CD4-positive, alpha-beta T cell (primary cell): Measurements from ENCODE around the gene CEP104. TPM values are rescaled to one million over a fixed set of nuclear protein-coding genes. Genes with fewer than 3 reads are reported as not detected.

Experiments
- ATAC-seq: fragments of 200-7000 bp; cut with Tn5 transposase; one replicate; pipeline ENCODE4 v1.10.0; 2022; ENCODE audit warnings: mild to moderate bottlenecking; ENCODE audit not compliant: poor library complexity
- CTCF ChIA-PET: fragments of 350-600 bp; sonication (Branson Sonifier 250); formaldehyde crosslinking; loops from one replicate; lab custom pipeline; 2021; ENCODE audit warnings: antibody characterized with exemption, inconsistent platforms; lab: Charles Lee
- POLR2A ChIA-PET: fragments of 350-600 bp; sonication (Branson Sonifier 250); formaldehyde crosslinking; loops from one replicate; lab custom pipeline; 2021; ENCODE audit warnings: antibody characterized with exemption, inconsistent platforms; lab: Charles Lee
- DNase-seq, 14 experiments: peaks; one replicate each; pipeline ENCODE4 v3.0.0-alpha.2; 2013 to 2020; ENCODE audit warnings: mixed read lengths in 2 of 14
- H3K27ac ChIP-seq, 2 donors: one replicate each; pipeline versions ENCODE4 v1.5.1 to v1.7.0; 2013; ENCODE audit warnings: low read length in 2 of 2, low read depth in 1 of 2, mild to moderate bottlenecking in 1 of 2
- H3K27me3 ChIP-seq, 2 experiments: 1 replicate in 1 of 2; 2 replicates in 1 of 2; pipeline versions ENCODE4 v1.6.1 to v1.7.0; 2013; ENCODE audit warnings: low read length in 2 of 2, control low read depth in 1 of 2, mild to moderate bottlenecking in 1 of 2, moderate library complexity in 1 of 2; ENCODE audit not compliant: insufficient read depth in 2 of 2, control insufficient read depth in 1 of 2
- H3K36me3 ChIP-seq: one replicate; pipeline ENCODE4 v1.6.1; 2013; ENCODE audit warnings: low read length, control low read depth; ENCODE audit not compliant: insufficient read depth
- H3K4me1 ChIP-seq: one replicate; pipeline ENCODE4 v1.6.1; 2013; ENCODE audit warnings: low read length, control low read depth; ENCODE audit not compliant: insufficient read depth
- H3K4me3 ChIP-seq: one replicate; pipeline ENCODE4 v1.5.1; 2013; ENCODE audit warnings: mild to moderate bottlenecking, low read length, moderate library complexity
- H3K9me3 ChIP-seq, 2 experiments: 1 replicate in 1 of 2; 2 replicates in 1 of 2; pipeline versions ENCODE4 v1.6.1 to v1.7.0; 2013; ENCODE audit warnings: low read length in 2 of 2, mild to moderate bottlenecking in 2 of 2, control low read depth in 1 of 2, moderate library complexity in 1 of 2; ENCODE audit not compliant: control insufficient read depth in 1 of 2, insufficient read depth in 1 of 2
- H3K27ac Mint-ChIP-seq: one replicate; pipeline ENCODE4 v1.8.0; 2020; ENCODE audit warnings: mixed read lengths
- H3K27me3 Mint-ChIP-seq: one replicate; pipeline ENCODE4 v1.8.0; 2021; ENCODE audit warnings: mixed read lengths
- H3K36me3 Mint-ChIP-seq: one replicate; pipeline ENCODE4 v1.8.0; 2021; ENCODE audit warnings: low read depth, mixed read lengths
- H3K4me1 Mint-ChIP-seq: one replicate; pipeline ENCODE4 v1.8.0; 2021; ENCODE audit warnings: low read depth, mixed read lengths
- H3K4me3 Mint-ChIP-seq: one replicate; pipeline ENCODE4 v1.8.0; 2020; ENCODE audit warnings: mild to moderate bottlenecking, mixed read lengths
- H3K9me3 Mint-ChIP-seq: one replicate; pipeline ENCODE4 v1.8.0; 2020; ENCODE audit warnings: mixed read lengths
- intact Hi-C, 2 experiments: fragments of 100-400 bp; cut with DNase I in 1 of 2; cut with micrococcal nuclease in 1 of 2; formaldehyde crosslinking; loops; one replicate each; pipeline versions ENCODE4 v1.15.1 to v1.9.0; 2023 to 2025; cut with DNase I, micrococcal nuclease
- total RNA-seq, 174 experiments: library from RNA in 2 of 174; stranded (reverse) in 2 of 174; gene quantifications; one replicate each; pipeline ENCODE4 v1.2.3 and lab custom pipeline; 2021 to 2026
- TF ChIP-seq, protein P1 (sequence below): fragments of 200-600 bp; IDR thresholded peaks from one replicate; pipeline ENCODE4 v1.8.0; 2022; ENCODE audit warnings: antibody characterized with exemption, mild to moderate bottlenecking

CEP104 gene
- total RNA-seq, 2 experiments from 2014 or later = 16.6 to 20.5 TPM

GRCh38 chr1:3841491-3841890, 15.5 kb downstream of the CEP104 start:
- Mint-ChIP-seq H3K4me3 (no peak overlapping the region), H3K36me3 (peaks cover 85% of the 10 kb centered on the region), H3K9me3 (peaks cover 1% of the 10 kb centered on the region), H3K4me1 (no peaks in the 10 kb centered on the region), H3K27ac (no peak overlapping the region), H3K27me3 (no peaks in the 10 kb centered on the region)
- H3K27ac ChIP-seq = no peak overlapping the region
- H3K27me3 ChIP-seq = no peaks in the 10 kb centered on the region
- ChIA-PET POLR2A (no interaction called here), CTCF (no interaction called here)
- TF ChIP-seq, protein P1, sequence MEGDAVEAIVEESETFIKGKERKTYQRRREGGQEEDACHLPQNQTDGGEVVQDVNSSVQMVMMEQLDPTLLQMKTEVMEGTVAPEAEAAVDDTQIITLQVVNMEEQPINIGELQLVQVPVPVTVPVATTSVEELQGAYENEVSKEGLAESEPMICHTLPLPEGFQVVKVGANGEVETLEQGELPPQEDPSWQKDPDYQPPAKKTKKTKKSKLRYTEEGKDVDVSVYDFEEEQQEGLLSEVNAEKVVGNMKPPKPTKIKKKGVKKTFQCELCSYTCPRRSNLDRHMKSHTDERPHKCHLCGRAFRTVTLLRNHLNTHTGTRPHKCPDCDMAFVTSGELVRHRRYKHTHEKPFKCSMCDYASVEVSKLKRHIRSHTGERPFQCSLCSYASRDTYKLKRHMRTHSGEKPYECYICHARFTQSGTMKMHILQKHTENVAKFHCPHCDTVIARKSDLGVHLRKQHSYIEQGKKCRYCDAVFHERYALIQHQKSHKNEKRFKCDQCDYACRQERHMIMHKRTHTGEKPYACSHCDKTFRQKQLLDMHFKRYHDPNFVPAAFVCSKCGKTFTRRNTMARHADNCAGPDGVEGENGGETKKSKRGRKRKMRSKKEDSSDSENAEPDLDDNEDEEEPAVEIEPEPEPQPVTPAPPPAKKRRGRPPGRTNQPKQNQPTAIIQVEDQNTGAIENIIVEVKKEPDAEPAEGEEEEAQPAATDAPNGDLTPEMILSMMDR = no peak
- H3K36me3 ChIP-seq = peaks cover 71% of the 10 kb centered on the region
- intact Hi-C loops = no loop called here
- no peaks in the 10 kb centered on the region for H3K4me1 ChIP-seq
- no peak overlapping the region for H3K4me3 ChIP-seq
- DNase-seq (no peak), ATAC-seq (no peak)
- peaks cover 8 to 9% of the 10 kb centered on the region in 2 experiments for H3K9me3 ChIP-seq

- Mint-ChIP-seq H3K9me3 (peaks cover 1% of the 10 kb centered on the region), H3K4me1 (no peaks in the 10 kb centered on the region), H3K27me3 (no peaks in the 10 kb centered on the region), H3K4me3 (no peak overlapping the region), H3K27ac (no peak overlapping the region), H3K36me3 (peaks cover 86% of the 10 kb centered on the region)
- Histone ChIP-seq H3K27ac (no peak overlapping the region), H3K4me3 (no peak overlapping the region), H3K4me1 (no peaks in the 10 kb centered on the region), H3K36me3 (peaks cover 63% of the 10 kb centered on the region), H3K27me3 (no peaks in the 10 kb centered on the region), H3K9me3 (peaks cover 8 to 9% of the 10 kb centered on the region in 2 experiments)
- ChIA-PET CTCF (no interaction called here), POLR2A (no interaction called here)
- TF ChIP-seq, protein P1 = no peak
- DNase-seq (no peak), ATAC-seq (no peak)
- intact Hi-C loops = no loop called here
Observed at GRCh38 chr1:3838788-3839187, 18.2 kb downstream of the CEP104 start.

DNA sequence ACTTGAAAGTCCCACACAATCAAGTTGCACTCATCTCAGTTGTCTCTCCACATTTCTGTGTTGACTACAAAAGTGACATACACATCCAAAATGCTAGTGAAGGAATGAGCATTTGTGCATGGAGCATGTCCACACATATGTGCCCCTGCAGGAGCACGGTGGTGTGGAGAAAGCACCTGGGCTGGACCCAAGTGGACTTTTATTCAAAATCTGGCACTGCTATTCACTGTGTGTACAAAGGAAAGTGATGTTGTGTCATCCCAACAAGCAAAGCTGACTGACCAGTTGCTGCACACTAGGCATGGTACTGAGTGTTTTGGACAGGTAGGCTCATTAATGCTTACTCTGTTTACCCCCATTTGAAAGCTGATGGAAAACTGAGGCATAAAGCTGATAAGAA, 19.3 kb downstream of the CEP104 start:
- ChIA-PET POLR2A (no interaction called here), CTCF (no interaction called here)
- ATAC-seq = no peak
- Mint-ChIP-seq H3K36me3 (peaks cover 85% of the 10 kb centered on the region), H3K27ac (no peak overlapping the region), H3K4me1 (no peaks in the 10 kb centered on the region), H3K9me3 (peaks cover 1% of the 10 kb centered on the region), H3K4me3 (no peak overlapping the region), H3K27me3 (no peaks in the 10 kb centered on the region)
- H3K4me3 ChIP-seq = no peak overlapping the region
- no peaks in the 10 kb centered on the region for H3K4me1 ChIP-seq
- peaks cover 68% of the 10 kb centered on the region for H3K36me3 ChIP-seq
- H3K27ac ChIP-seq = no peak overlapping the region
- intact Hi-C loops = no loop called here
- H3K9me3 ChIP-seq = peaks cover 8 to 9% of the 10 kb centered on the region in 2 experiments
- DNase-seq = no peak
- TF ChIP-seq, protein P1 = no peak
- no peaks in the 10 kb centered on the region for H3K27me3 ChIP-seq
